Choroid plexus epithelial cell (primary cell): ENCODE measurements around the gene IBA57.
A peak's percentile ranks its signal among the peaks of the same experiment; 100 is the strongest.
"Not testable (repeated sequence)": the region's sequence is repeated elsewhere in the genome, so short reads cannot be mapped to it uniquely, and the experiment has no call there.

Source experiments
- DNase-seq: peaks from one replicate; pipeline ENCODE4 v3.0.0-alpha.2; 2010; ENCODE audit warnings: low read depth
- H3K4me3 ChIP-seq: 2 replicates; pipeline ENCODE4 v1.5.1; 2011; ENCODE audit warnings: low read depth, mild to moderate bottlenecking, control low read depth, low read length, moderate library complexity
- CTCF ChIP-seq: conservative IDR thresholded peaks from 2 replicates; pipeline ENCODE4 v1.5.1; 2011; ENCODE audit warnings: low read depth, mild to moderate bottlenecking, control low read depth, inconsistent platforms, low read length, moderate library complexity

IBA57 gene

GRCh38 chr1:228224198-228225164 lies 58.9 kb downstream of the IBA57 start:
- TF ChIP-seq CTCF: no peak
- no peak for DNase-seq
- no peak overlapping the region for H3K4me3 ChIP-seq

GRCh38 chr1:228225165-228225710 lies 59.6 kb downstream of the IBA57 start:
- DNase-seq: no peak
- TF ChIP-seq CTCF: no peak
- H3K4me3 ChIP-seq: no peak overlapping the region

DNA sequence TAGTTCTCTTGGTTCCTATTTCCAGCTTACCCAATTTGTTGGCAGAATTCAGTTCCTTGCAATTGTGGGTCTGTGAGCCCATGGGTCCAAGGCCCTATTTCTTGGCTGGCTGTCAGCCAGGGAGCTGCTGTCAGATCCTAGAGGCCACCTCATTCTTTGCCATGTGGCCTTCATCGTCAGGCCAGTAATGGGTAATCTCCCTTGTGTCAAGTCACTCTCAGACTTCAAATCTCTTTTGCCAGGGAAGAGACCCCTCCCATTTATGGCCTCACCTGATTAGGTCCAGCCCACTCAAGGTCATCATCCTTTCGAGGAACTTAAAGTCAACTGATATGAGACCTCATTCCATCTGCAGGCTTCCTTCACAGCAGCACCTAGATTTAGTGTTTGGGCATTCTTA lies 60.1 kb downstream of the IBA57 start:
- no peak overlapping the region for H3K4me3 ChIP-seq
- TF ChIP-seq CTCF: no peak
- DNase-seq: no peak

- no peak for TF ChIP-seq CTCF
- no peak for DNase-seq
- H3K4me3 ChIP-seq: no peak overlapping the region
Measured at GRCh38 chr1:228226141-228226874, 60.7 kb downstream of the IBA57 start.

DNA sequence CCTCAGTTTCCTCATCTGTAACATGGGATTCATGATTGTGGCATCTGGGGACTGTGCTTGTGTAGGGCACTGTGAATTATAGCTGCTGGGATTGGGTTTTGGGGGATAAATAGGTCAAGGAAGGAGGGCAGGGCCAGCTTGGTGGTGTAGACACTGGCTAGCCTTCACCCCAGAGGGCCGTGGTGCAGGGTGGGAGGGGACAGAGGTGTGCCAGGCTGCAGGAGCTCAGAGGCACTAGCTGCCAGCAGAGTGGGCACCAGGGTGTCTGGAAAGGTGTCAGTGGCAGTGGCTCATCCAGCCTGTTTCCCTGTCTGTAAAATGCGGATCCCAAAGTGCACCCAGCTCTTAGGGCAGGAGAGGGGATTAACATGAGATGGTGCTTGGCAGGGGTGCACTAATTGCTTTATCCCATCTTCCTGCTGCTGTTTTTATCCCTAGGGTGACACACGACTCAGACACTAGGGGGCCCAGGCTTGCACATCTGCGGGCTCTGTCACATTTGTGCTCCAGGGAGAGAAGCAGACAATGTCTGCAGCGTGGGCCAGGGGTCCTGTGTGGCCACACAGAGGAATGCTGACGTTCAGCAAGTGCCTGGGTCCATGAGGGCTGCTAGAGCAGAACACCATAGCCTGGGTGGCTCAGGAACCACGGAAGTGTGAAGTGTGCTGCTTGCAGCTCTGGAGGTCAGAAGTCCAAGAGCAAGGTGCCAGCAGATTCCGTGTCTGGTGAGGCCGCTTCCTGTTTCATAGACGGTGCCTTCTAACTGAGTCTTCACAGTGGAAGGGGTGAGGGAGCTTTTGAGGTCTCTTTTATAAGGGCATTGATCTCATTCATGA lies 61.6 kb downstream of the IBA57 start:
- peak; percentile 22 for DNase-seq
- TF ChIP-seq CTCF: peak; percentile 45
- H3K4me3 ChIP-seq: no peak overlapping the region

GRCh38 chr1:228228147-228228546 lies 62.5 kb downstream of the IBA57 start:
- not testable (repeated sequence) for DNase-seq

More at GRCh38 chr1:228228147-228228546, 62.5 kb downstream of the IBA57 start:
- H3K4me3 ChIP-seq: not testable (repeated sequence)
